ENCODE measurements around the gene FCAMR.

- TF ChIP-seq CTCF (IDR thresholded peaks at IDR 0.05) (no peak), POLR2AphosphoS5 (IDR thresholded peaks at IDR 0.05) (no peak), POLR2A (IDR thresholded peaks at IDR 0.05) (no peak), EP300 (IDR thresholded peaks at IDR 0.05; ENCODE audit: low read depth) (no peak)
Observed at GRCh38 chr1:206986402-206986801, 16.1 kb upstream of the FCAMR start.
